Activated naive CD4-positive, alpha-beta T cell (primary cell): ENCODE results near the gene NLGN1.
"Not testable (repeated sequence)": the region's sequence is repeated elsewhere in the genome, so short reads cannot be mapped to it uniquely, and the experiment has no call there.

Experiments
- DNase-seq, 4 experiments: peaks; one replicate each; lab custom pipeline; 2025; lab: John Stamatoyannopoulos, UW

Gene NLGN1

DNA sequence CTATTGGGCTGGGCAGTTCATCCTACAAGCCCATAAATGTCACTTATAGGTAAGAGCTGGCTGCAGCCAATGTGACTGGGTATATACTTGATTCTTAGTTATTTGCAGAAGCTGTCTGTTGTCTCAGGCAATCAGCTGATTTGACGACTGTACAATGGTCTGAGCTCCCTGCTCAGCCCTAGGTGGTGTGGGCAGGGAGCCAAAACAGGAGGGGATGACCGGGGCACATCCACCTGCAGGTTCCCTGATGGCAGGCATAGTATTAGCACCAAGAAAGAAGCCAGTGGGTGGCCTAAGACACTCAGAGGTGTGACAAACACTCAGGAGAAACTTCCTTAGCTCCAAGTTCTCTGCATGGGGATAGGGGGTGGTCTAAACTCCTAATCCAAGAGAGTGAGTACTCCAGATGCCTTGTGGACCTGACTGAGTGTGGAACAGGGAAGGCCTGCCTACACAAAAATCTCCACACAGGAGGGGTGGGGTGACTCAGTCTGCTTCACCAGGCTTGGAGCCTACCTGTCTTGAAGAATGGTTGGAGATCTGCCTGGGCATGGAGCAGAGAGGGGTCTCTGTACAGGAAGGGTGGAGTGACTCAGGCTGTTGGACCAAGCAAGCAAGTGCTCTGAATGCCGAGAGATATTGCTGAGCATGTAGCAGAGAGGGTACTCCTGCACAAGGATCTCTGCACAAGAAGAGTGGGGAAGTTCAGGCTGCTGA, 771.2 kb downstream of the NLGN1 start:
- DNase-seq = no peak

GRCh38 chr3:174169736-174170135, 772.2 kb downstream of the NLGN1 start:
- DNase-seq = no peak

GRCh38 chr3:174170248-174170647, 772.7 kb downstream of the NLGN1 start:
- DNase-seq = no peak

DNA sequence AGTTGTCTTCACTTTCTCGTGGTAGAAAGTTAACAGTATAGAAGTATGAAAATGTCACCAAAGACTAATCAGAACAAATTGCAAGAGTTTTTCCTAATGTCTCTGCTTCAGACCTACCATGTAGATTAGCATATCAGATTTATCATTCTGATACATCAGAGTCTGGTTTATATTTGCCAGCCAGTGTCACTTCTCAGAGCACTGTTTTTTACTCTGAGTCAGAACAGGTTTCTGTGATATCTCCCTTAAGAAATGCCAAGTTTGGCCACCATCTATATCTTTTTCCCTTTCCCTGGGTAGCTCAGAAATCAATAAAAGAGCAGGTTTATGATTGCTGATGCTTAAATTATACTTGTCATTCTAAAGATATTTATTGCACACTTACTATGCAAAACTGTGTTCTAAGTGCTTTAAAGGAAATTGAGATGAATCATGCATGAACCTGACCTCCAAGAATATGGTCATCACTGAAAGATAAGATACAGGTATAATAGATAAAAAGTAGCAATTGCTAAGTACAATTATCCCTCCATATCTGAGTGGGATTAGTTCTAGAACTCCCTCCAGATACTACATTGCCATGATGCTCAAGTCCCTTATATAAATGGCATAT, 788.9 kb downstream of the NLGN1 start:
- no peak for DNase-seq

GRCh38 chr3:174191380-174191779, 793.8 kb downstream of the NLGN1 start:
- no peak for DNase-seq

DNA sequence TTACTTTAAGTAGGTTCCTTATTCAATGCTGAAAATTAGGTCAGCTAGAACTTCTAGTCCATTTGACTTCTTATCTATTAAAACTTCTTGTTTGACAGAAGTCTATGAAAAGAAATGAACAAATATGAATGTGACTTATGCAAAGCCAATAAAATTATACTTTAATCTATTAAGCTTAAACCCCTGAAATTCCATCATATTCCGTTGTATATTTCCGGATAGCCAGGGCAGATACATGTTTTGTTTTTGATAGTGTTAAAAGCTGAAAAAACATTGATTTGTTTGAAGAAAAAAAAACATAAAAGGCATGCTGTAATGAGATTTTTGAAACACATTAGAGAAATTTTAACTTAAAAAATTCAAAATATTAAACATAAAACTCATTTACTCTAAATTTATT, 794.4 kb downstream of the NLGN1 start:
- no peak for DNase-seq

- no peak for DNase-seq
These were observed 794.9 kb downstream of the NLGN1 start for GRCh38 chr3:174192471-174192870.

- no peak for DNase-seq
These were observed 796.1 kb downstream of the NLGN1 start for GRCh38 chr3:174193604-174194003.

GRCh38 chr3:174197416-174197815, 799.9 kb downstream of the NLGN1 start:
- DNase-seq = no peak

GRCh38 chr3:174198199-174198598, 800.7 kb downstream of the NLGN1 start:
- DNase-seq = no peak

GRCh38 chr3:174199696-174200095, 802.2 kb downstream of the NLGN1 start:
- DNase-seq = no peak

DNA sequence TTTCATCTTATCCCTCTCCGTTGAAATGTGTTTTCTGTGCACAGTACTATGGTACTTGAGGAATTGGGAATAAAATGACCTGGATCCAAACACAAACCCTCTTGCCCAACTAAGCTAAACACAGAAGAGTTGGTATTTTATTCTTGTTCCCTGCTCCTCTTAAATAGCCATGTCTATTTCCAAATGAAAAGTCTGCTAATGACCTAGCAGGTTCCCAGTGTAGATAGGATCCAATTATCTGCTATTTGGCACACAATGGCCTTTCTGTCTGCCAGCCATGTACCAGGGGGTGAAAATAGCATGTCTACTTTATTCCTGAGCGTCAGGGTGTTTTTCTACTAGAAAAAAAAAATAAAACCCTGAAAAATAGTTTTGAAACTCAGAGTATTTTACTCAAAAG, 804.6 kb downstream of the NLGN1 start:
- DNase-seq = no peak

DNA sequence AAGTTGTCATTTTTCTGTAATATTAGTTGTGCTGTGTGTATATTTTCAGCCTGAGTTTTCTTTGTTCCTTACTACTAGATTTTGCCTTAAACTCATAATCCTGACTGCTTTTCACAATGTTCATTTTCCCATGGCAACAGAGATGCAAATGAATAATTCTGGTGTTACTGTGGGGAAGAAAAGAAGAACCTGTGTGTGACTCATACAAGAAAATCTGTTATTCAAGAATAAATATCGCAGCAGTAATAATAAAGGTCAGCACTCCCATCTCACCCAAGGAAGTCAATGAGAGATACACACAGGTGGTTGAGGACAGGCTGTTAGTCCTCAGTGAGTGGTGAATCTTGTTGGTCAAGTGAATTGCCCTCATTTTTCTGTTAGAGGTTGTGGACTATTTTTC, 805.0 kb downstream of the NLGN1 start:
- DNase-seq = no peak

GRCh38 chr3:174204765-174205164, 807.2 kb downstream of the NLGN1 start:
- no peak for DNase-seq

GRCh38 chr3:174206607-174207192, 809.2 kb downstream of the NLGN1 start:
- no peak for DNase-seq

- DNase-seq = no peak
These were observed 810.6 kb downstream of the NLGN1 start for GRCh38 chr3:174208161-174208560.

DNA sequence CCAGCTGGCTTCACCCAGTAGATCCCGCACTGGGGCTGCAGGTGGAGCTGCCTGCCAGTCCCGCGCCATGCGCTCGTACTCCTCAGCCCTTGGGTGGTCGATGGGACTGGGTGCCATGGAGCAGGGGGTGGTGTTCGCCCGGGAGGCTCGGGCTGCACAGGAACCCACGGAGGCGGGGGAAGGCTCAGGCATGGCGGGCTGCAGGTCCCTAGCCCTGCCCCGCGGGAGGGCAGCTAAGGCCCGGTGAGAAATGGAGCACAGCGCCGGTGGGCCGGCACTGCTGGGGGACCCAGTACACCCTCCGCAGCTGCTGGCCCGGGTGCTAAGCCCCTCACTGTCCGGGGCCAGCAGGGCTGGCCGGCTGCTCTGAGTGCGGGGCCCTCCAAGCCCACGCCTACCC, 814.4 kb downstream of the NLGN1 start:
- not testable (repeated sequence) for DNase-seq

GRCh38 chr3:174215456-174215855, 817.9 kb downstream of the NLGN1 start:
- DNase-seq = no peak

GRCh38 chr3:174216019-174216418, 818.5 kb downstream of the NLGN1 start:
- DNase-seq = no peak

GRCh38 chr3:174216946-174217718, 819.6 kb downstream of the NLGN1 start:
- no peak for DNase-seq

DNA sequence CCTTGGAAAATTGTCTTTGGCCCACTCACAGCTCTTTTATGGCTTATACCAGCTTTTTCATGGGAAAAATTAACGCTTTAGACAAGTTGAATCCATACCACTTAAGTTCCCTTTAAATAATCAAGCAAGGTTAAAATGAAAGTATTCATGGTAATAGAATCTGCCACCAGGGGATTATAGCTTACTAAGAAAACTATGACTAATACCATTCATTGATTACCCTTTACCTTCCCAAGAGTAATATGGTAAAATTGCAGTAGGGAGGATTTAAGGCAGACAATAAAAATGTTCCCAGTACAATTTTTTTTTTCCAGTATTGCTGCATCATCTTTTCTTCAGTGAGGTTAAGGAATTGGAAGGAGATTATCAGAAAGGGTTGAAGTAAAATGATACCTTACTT, 820.5 kb downstream of the NLGN1 start:
- no peak for DNase-seq

- no peak for DNase-seq
These were observed 822.2 kb downstream of the NLGN1 start for GRCh38 chr3:174219738-174220137.
